ENCODE measurements around the gene JPH4. TPM values are rescaled to one million over a fixed set of nuclear protein-coding genes. Genes with fewer than 3 reads are reported as not detected.

The JPH4 gene
- total RNA-seq, 1 experiment from 2014 or later = 6.8 TPM

- H3T11ph ChIP-seq (ENCODE audit: low read length) = no peak overlapping the region
- no peak overlapping the region for H2BK15ac ChIP-seq (ENCODE audit: low read depth, low read length)
- H2BK5ac ChIP-seq (ENCODE audit: insufficient read length, low read length) = no peak overlapping the region
- Mint-ChIP-seq H3K9me3 (peaks cover 4 to 5% of the 10 kb centered on the region in 2 experiments; a peak in 3 of 5 replicates), H3K36me3 (ENCODE audit: insufficient read depth in 1 of 3, low read depth in 3 of 3) (peaks cover 0 to 3% (median 2%) of the 10 kb centered on the region in 3 experiments; a peak in 1 of 7 replicates), H3K27ac (no peak overlapping the region), H3K27me3 (ENCODE audit: low read depth) (peaks cover 15% of the 10 kb centered on the region), H3K4me3 (no peak overlapping the region), H3K4me1 (peaks cover 12 to 20% of the 10 kb centered on the region in 2 experiments)
- no peaks in the 10 kb centered on the region; the same call in 1 of the 2 replicates for H3K4me1 ChIP-seq (ENCODE audit: insufficient read depth, low read length)
- H4K91ac ChIP-seq (ENCODE audit: insufficient read length, low read depth, low read length) = no peak overlapping the region
- H3K4ac ChIP-seq (ENCODE audit: low read depth, low read length) = no peak overlapping the region
- H4K8ac ChIP-seq (replicated peaks; ENCODE audit: insufficient read length, low read depth, low read length) = no peak overlapping the region
- H3K79me1 ChIP-seq (ENCODE audit: insufficient read depth, low read depth, low read length, poor library complexity, severe bottlenecking) = no peaks in the 10 kb centered on the region
- no peak overlapping the region for H3K27ac ChIP-seq (ENCODE audit: insufficient read length, low read depth, low read length)
- no peaks in the 10 kb centered on the region for H3K23me2 ChIP-seq (ENCODE audit: insufficient read length, low read depth, low read length, poor library complexity, severe bottlenecking)
- no peak overlapping the region for H3K4me2 ChIP-seq (ENCODE audit: insufficient read depth, insufficient read length, low read length)
- no peak overlapping the region for H2BK120ac ChIP-seq (ENCODE audit: low read depth, low read length, poor library complexity, severe bottlenecking)
- no peaks in the 10 kb centered on the region for H3K27me3 ChIP-seq (ENCODE audit: insufficient read depth, low read length)
- no peak overlapping the region for H2AK5ac ChIP-seq (ENCODE audit: insufficient read length, low read length)
- no peaks in the 10 kb centered on the region for H3K79me2 ChIP-seq (ENCODE audit: insufficient read depth, low read length)
- H3K9ac ChIP-seq (ENCODE audit: extremely low read depth, insufficient read length, low read length) = no peak overlapping the region
- no peak overlapping the region for H3K14ac ChIP-seq (ENCODE audit: insufficient read depth, low read length)
- no peak for TF ChIP-seq CTCF (conservative IDR thresholded peaks at IDR 0.05)
- H3K18ac ChIP-seq (ENCODE audit: insufficient read length, low read depth, low read length) = no peak overlapping the region
- no peak overlapping the region for H3K23ac ChIP-seq (ENCODE audit: insufficient read length, low read depth, low read length)
- H3K9me3 ChIP-seq (ENCODE audit: control insufficient read depth, low read depth, low read length) = no peaks in the 10 kb centered on the region
- no peaks in the 10 kb centered on the region for H4K20me1 ChIP-seq (ENCODE audit: control insufficient read depth, insufficient read depth, insufficient read length)
- no peak for DNase-seq
- H3K56ac ChIP-seq (ENCODE audit: insufficient read length, low read depth, low read length) = no peak overlapping the region
- H4K5ac ChIP-seq (ENCODE audit: insufficient read length, low read depth, low read length) = no peak overlapping the region
- no CpG with 5 or more reads among the region's 4 CpGs for WGBS (ENCODE audit: extremely low coverage, insufficient read length, low lambda C conversion rate)
- no peak overlapping the region for H2BK12ac ChIP-seq (ENCODE audit: insufficient read length, low read depth, low read length)
- H2AFZ ChIP-seq (ENCODE audit: low read length) = no peak overlapping the region
- H2BK20ac ChIP-seq (ENCODE audit: low read depth, low read length, poor library complexity, severe bottlenecking) = no peak overlapping the region
Observed at GRCh38 chr14:23590198-23590597, 11.6 kb upstream of the JPH4 start.

All from H9 (cell line).